Germinal center (tissue), 1 donor: ENCODE measurements around the gene SNRK.

ENCODE experiments used
- DNase-seq: peaks from one replicate; pipeline ENCODE4 v3.0.0; 2012; ENCODE audit warnings: mixed read lengths, low spot score

The SNRK gene

GRCh38 chr3:43286115-43286840, at the start of gene SNRK:
SNRK (plus strand) TSS chr3:43286540; CDS start chr3:43303204, 16,664 bp downstream.
- DNase-seq, result peak; percentile 96

- DNase-seq, result no peak
Measured at GRCh38 chr3:43238801-43239200, 47.5 kb upstream of the SNRK start.

GRCh38 chr3:43239755-43240154, 46.6 kb upstream of the SNRK start:
- no peak for DNase-seq

GRCh38 chr3:43243590-43244587, 42.5 kb upstream of the SNRK start:
- DNase-seq, result no peak

- DNase-seq, result no peak
Measured at GRCh38 chr3:43244694-43245093, 41.6 kb upstream of the SNRK start.

GRCh38 chr3:43246976-43247375, 39.4 kb upstream of the SNRK start:
- DNase-seq, result no peak

GRCh38 chr3:43247561-43248184, 38.7 kb upstream of the SNRK start:
- no peak for DNase-seq

- DNase-seq, result no peak
Measured at GRCh38 chr3:43248185-43248583, 38.2 kb upstream of the SNRK start.

GRCh38 chr3:43248973-43249372, 37.4 kb upstream of the SNRK start:
- DNase-seq, result no peak

GRCh38 chr3:43249405-43249804, 36.9 kb upstream of the SNRK start:
- no peak for DNase-seq

- no peak for DNase-seq
Measured at GRCh38 chr3:43253294-43253693, 33.0 kb upstream of the SNRK start.

- no peak for DNase-seq
Measured at GRCh38 chr3:43254125-43254524, 32.2 kb upstream of the SNRK start.

GRCh38 chr3:43255662-43256061, 30.7 kb upstream of the SNRK start:
- no peak for DNase-seq

GRCh38 chr3:43256714-43257461, 29.5 kb upstream of the SNRK start:
- DNase-seq, result no peak

- no peak for DNase-seq
Measured at GRCh38 chr3:43257850-43258249, 28.5 kb upstream of the SNRK start.

- DNase-seq, result no peak
Measured at GRCh38 chr3:43259626-43260025, 26.7 kb upstream of the SNRK start.

GRCh38 chr3:43260412-43260811, 25.9 kb upstream of the SNRK start:
- DNase-seq, result no peak

- DNase-seq, result no peak
Measured at GRCh38 chr3:43262194-43262593, 24.1 kb upstream of the SNRK start.

GRCh38 chr3:43266451-43266850, 19.9 kb upstream of the SNRK start:
- DNase-seq, result no peak

GRCh38 chr3:43266995-43267394, 19.3 kb upstream of the SNRK start:
- no peak for DNase-seq

GRCh38 chr3:43268636-43269035, 17.7 kb upstream of the SNRK start:
- DNase-seq, result no peak

GRCh38 chr3:43270078-43270477, 16.3 kb upstream of the SNRK start:
- DNase-seq, result no peak
